ENCODE results near the gene SHISA5.

GRCh38 chr3:48426401-48426909 lies 77.5 kb downstream of the SHISA5 start:
- TF ChIP-seq, protein P1, sequence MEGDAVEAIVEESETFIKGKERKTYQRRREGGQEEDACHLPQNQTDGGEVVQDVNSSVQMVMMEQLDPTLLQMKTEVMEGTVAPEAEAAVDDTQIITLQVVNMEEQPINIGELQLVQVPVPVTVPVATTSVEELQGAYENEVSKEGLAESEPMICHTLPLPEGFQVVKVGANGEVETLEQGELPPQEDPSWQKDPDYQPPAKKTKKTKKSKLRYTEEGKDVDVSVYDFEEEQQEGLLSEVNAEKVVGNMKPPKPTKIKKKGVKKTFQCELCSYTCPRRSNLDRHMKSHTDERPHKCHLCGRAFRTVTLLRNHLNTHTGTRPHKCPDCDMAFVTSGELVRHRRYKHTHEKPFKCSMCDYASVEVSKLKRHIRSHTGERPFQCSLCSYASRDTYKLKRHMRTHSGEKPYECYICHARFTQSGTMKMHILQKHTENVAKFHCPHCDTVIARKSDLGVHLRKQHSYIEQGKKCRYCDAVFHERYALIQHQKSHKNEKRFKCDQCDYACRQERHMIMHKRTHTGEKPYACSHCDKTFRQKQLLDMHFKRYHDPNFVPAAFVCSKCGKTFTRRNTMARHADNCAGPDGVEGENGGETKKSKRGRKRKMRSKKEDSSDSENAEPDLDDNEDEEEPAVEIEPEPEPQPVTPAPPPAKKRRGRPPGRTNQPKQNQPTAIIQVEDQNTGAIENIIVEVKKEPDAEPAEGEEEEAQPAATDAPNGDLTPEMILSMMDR (IDR thresholded peaks at IDR 0.05; ENCODE audit: borderline replicate concordance, extremely low read depth, low read length, poor library complexity, severe bottlenecking) = no peak
- TF ChIP-seq EZH2 (IDR thresholded peaks at IDR 0.05; ENCODE audit: borderline replicate concordance, low read depth, low read length, severe bottlenecking) = no peak
